T-helper 2 cell (primary cell): Measurements from ENCODE around the gene FOXO3B.
"Not testable (repeated sequence)": the region's sequence is repeated elsewhere in the genome, so short reads cannot be mapped to it uniquely, and the experiment has no call there.

Experiments
- DNase-seq, 5 experiments: peaks; one replicate each; pipeline versions ENCODE4 v3.0.0 to v3.0.0-alpha.2; 2012 to 2022

The FOXO3B gene

GRCh38 chr17:18650094-18650493, 32.0 kb downstream of the FOXO3B start:
- DNase-seq: not testable (repeated sequence)

GRCh38 chr17:18644291-18644690, 37.8 kb downstream of the FOXO3B start, which contains the start of gene TBC1D28:
Gene TBC1D28, minus strand, starts transcription at chr17:18644391. Its CDS starts 3,039 bp downstream, at chr17:18641352.
- not testable (repeated sequence) for DNase-seq

DNA sequence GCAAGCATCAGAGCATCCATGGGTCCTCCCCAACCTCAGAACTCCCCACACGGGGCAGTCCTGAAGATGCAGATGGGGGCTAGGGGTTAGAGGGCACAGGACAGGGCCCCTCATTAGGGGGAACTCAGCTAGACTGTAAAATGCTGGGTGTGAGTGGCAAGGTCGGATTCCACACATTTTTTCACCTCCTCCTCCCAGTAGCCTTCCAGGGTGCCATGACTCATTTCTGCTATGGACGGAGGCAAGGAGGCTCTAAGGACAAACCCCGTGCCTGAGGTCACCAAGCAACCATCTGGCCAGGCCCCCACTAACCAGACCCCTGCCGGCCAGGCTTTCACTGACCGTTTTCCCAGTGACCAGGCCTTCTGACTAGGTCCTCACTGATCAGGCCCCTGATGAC, 39.0 kb downstream of the FOXO3B start:
- not testable (repeated sequence) for DNase-seq

- not testable (repeated sequence) for DNase-seq
Measured at GRCh38 chr17:18638357-18638756, 43.8 kb downstream of the FOXO3B start.

DNA sequence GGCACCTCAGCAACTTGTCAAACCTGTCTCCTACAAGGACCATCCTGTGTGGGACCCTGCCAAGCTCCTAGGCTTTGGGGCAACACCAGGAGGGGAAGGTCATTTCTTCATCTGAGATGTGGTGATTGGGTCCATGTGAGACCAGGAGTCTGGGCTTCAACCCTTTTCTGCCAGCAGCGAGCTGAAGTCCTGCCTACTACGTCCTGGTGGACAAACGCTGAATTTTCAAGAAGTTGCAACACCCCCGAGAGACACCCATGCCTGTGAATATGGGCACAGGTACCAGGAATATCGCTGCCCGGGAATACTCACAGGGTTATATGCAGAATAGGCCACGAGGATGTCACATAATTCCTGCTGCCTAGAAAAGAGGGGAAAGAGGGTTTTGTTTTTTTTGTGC, 45.9 kb downstream of the FOXO3B start:
- not testable (repeated sequence) for DNase-seq

DNA sequence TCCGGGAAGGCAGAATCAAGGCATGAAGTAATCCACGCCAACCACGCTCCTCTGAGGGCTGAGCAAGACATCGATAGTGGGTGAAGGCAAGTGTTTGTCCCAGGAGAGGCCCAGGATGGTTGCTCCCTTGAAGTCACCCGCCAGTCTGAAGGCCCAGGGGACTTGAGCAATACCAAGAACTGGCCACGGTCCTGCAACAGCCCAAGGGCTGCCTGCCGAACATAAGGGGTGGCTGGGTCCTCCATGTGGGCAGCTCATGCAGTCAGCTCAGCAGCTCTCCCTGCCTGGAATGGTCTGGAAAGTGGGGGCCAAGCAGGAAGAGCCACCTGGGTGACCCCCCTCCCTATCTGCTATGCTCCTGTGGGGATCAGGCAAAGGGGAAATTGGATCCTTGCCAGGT, 46.3 kb downstream of the FOXO3B start:
- not testable (repeated sequence) for DNase-seq

DNA sequence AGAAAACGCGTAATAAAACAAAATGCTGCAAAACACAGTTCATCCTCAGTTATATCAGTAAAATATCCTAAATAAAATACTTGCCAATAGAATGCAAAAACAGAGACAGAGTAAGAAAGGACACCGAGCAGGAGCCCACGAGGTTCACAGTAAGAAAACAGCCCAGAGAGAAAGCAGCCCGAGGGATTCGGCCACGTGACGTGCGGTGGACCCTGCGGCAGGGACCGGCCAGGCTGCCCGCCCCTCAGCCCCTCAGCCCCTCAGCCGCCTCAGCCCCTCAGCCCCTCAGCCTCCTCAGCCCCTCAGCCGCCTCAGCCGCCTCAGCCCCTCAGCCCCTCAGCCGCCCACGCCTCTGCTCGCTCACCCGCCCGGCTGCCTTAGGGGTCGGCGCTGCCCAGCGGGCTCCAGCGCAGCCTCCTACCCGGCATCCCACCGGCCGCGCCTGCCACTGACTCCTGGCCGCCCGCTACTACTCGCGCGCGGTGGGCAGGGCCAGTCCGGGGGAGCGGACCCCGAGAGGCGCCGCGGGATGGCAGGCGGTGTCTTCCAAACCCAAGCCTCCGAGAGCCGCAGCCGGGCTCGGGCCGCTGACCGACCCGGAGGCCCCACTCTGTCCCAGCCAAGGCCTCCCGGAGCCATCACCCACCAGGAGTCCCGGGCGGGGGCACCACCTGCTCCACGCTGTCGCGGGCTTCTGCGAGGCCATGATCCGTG, 47.4 kb downstream of the FOXO3B start:
- DNase-seq: not testable (repeated sequence)
